ENCODE measurements around the gene DDA1. TPM values are rescaled to one million over a fixed set of nuclear protein-coding genes. Genes with fewer than 3 reads are reported as not detected.

Gene DDA1
- total and polyA plus RNA-seq, 3 experiments from 2014 or later: 34.7 to 51.1 (median 47.9) TPM

- H3K4me1 Mint-ChIP-seq: peaks cover 48 to 70% (median 60%) of the 10 kb centered on the region in 3 donors
- peak overlapping the region; percentile 92 for H3K4me3 ChIP-seq (ENCODE audit: low read length)
- H3K36me3 ChIP-seq (ENCODE audit: insufficient read depth, low read length): no peaks in the 10 kb centered on the region
- H3K27me3 Mint-ChIP-seq: peaks cover 0 to 2% of the 10 kb centered on the region in 2 donors
- ChIA-PET CTCF (interaction anchor here (0.7 to 1.7 kb wide), 3 partner anchors 22 to 71 kb away, joined by 3 to 6 read pairs (median 3); partner anchors contain the start of gene ANO8), POLR2A (interaction anchor here (0.8 kb wide), 1 partner anchor 29 kb away, joined by 3 read pairs; the partner anchor contains the start of gene ANO8)
- H3K4me1 ChIP-seq (ENCODE audit: insufficient read depth, low read length): peaks cover 42% of the 10 kb centered on the region
- DNase-seq: no peak
- peak overlapping the region in 6 of 8 donors; percentile 72 to 99 (median 84) for H3K27ac Mint-ChIP-seq
- peak overlapping the region; percentile 87 to 100 (median 90) for H3K4me3 Mint-ChIP-seq
- no peaks in the 10 kb centered on the region for H3K9me3 Mint-ChIP-seq
- peaks cover 0 to 13% (median 0%) of the 10 kb centered on the region in 3 donors for H3K36me3 Mint-ChIP-seq
- no peaks in the 10 kb centered on the region for H3K27me3 ChIP-seq (ENCODE audit: insufficient read depth, low read length, poor library complexity, severe bottlenecking)
- H3K27ac ChIP-seq (ENCODE audit: low read depth, low read length): peak overlapping the region; percentile 79
- no peaks in the 10 kb centered on the region for H3K9me3 ChIP-seq (ENCODE audit: low read length)
Measured at GRCh38 chr19:17306285-17306714, 3.1 kb upstream of the DDA1 start.

- peaks cover 47 to 68% (median 58%) of the 10 kb centered on the region in 3 donors for H3K4me1 Mint-ChIP-seq
- no peak overlapping the region for H3K4me3 ChIP-seq (ENCODE audit: low read length)
Measured at GRCh38 chr19:17307876-17308377, 1.4 kb upstream of the DDA1 start.

GRCh38 chr19:17309965-17310461 is 650 bp downstream of the DDA1 start:
- H3K27me3 ChIP-seq (ENCODE audit: insufficient read depth, low read length, poor library complexity, severe bottlenecking): no peaks in the 10 kb centered on the region
- Mint-ChIP-seq H3K27me3 (peaks cover 0 to 2% of the 10 kb centered on the region in 2 donors), H3K36me3 (peaks cover 0 to 38% (median 0%) of the 10 kb centered on the region in 3 donors), H3K9me3 (no peaks in the 10 kb centered on the region), H3K4me1 (peaks cover 38 to 51% (median 41%) of the 10 kb centered on the region in 3 donors), H3K4me3 (peak overlapping the region; percentile 94 to 99 (median 98)), H3K27ac (peak overlapping the region; percentile 75 to 98 (median 94))
- peaks cover 13% of the 10 kb centered on the region for H3K36me3 ChIP-seq (ENCODE audit: insufficient read depth, low read length)
- ChIA-PET POLR2A (interaction anchor here (0.9 to 1.2 kb wide), 3 partner anchors 22 to 184 kb away, joined by 3 read pairs; no protein-coding TSS in a partner anchor), CTCF (interaction anchor here (1.5 to 2.1 kb wide), 4 partner anchors 15 to 36 kb away, joined by 3 to 13 read pairs (median 8); partner anchors contain the start of gene ANO8)
- DNase-seq: no peak
- H3K4me3 ChIP-seq (ENCODE audit: low read length): peak overlapping the region; percentile 93
- peak overlapping the region; percentile 89 for H3K27ac ChIP-seq (ENCODE audit: low read depth, low read length)
- no peaks in the 10 kb centered on the region for H3K9me3 ChIP-seq (ENCODE audit: low read length)
- H3K4me1 ChIP-seq (ENCODE audit: insufficient read depth, low read length): peaks cover 25% of the 10 kb centered on the region

More at GRCh38 chr19:17307876-17308377, 1.4 kb upstream of the DDA1 start:
- Mint-ChIP-seq H3K27me3 (peaks cover 0 to 2% of the 10 kb centered on the region in 2 donors), H3K9me3 (no peaks in the 10 kb centered on the region), H3K4me3 (peak overlapping the region; percentile 39 to 86 (median 61)), H3K36me3 (peaks cover 0 to 22% (median 0%) of the 10 kb centered on the region in 3 donors), H3K27ac (peak overlapping the region in 3 of 8 donors; percentile 5 to 88 (median 72))
- no peaks in the 10 kb centered on the region for H3K9me3 ChIP-seq (ENCODE audit: low read length)
- no peak overlapping the region for H3K27ac ChIP-seq (ENCODE audit: low read depth, low read length)
- ChIA-PET POLR2A (interaction anchor here (0.6 to 1.7 kb wide), 2 partner anchors 10 to 18 kb away, joined by 3 to 5 read pairs; no protein-coding TSS in a partner anchor), CTCF (interaction anchor here (1.6 to 1.8 kb wide), 3 partner anchors 19 to 38 kb away, joined by 4 to 6 read pairs (median 5); no protein-coding TSS in a partner anchor)
- H3K27me3 ChIP-seq (ENCODE audit: insufficient read depth, low read length, poor library complexity, severe bottlenecking): no peaks in the 10 kb centered on the region
- H3K4me1 ChIP-seq (ENCODE audit: insufficient read depth, low read length): peaks cover 34% of the 10 kb centered on the region
- no peak for DNase-seq
- H3K36me3 ChIP-seq (ENCODE audit: insufficient read depth, low read length): no peaks in the 10 kb centered on the region

GRCh38 chr19:17311455-17312188 is 2.3 kb downstream of the DDA1 start:
- no peak overlapping the region for H3K27ac ChIP-seq (ENCODE audit: low read depth, low read length)
- H3K27ac Mint-ChIP-seq: peak overlapping the region in 5 of 8 donors; percentile 5 to 84 (median 81)
- H3K36me3 ChIP-seq (ENCODE audit: insufficient read depth, low read length): peaks cover 20% of the 10 kb centered on the region
- H3K4me3 Mint-ChIP-seq: peak overlapping the region; percentile 26 to 83 (median 62)
- peaks cover 0 to 2% of the 10 kb centered on the region in 2 donors for H3K27me3 Mint-ChIP-seq
- H3K9me3 ChIP-seq (ENCODE audit: low read length): no peaks in the 10 kb centered on the region
- H3K9me3 Mint-ChIP-seq: no peaks in the 10 kb centered on the region
- no peak overlapping the region for H3K4me3 ChIP-seq (ENCODE audit: low read length)
- H3K27me3 ChIP-seq (ENCODE audit: insufficient read depth, low read length, poor library complexity, severe bottlenecking): no peaks in the 10 kb centered on the region
- H3K4me1 Mint-ChIP-seq: peaks cover 29 to 38% (median 32%) of the 10 kb centered on the region in 3 donors
- CTCF ChIA-PET: interaction anchor here (1.4 kb wide), 1 partner anchor 35 kb away, joined by 3 read pairs; no protein-coding TSS in a partner anchor
- H3K36me3 Mint-ChIP-seq: peaks cover 0 to 43% (median 0%) of the 10 kb centered on the region in 3 donors
- H3K4me1 ChIP-seq (ENCODE audit: insufficient read depth, low read length): peaks cover 17% of the 10 kb centered on the region
- DNase-seq: no peak
- POLR2A ChIA-PET: no interaction called here

- peaks cover 14% of the 10 kb centered on the region for H3K4me1 ChIP-seq (ENCODE audit: insufficient read depth, low read length)
- peaks cover 0 to 49% (median 0%) of the 10 kb centered on the region in 3 donors for H3K36me3 Mint-ChIP-seq
- H3K36me3 ChIP-seq (ENCODE audit: insufficient read depth, low read length): peaks cover 20% of the 10 kb centered on the region
- peak overlapping the region in 1 of 7 donors; percentile 75 for H3K4me3 Mint-ChIP-seq
- H3K27ac Mint-ChIP-seq: no peak overlapping the region
- no peak overlapping the region for H3K27ac ChIP-seq (ENCODE audit: low read depth, low read length)
- H3K4me1 Mint-ChIP-seq: peaks cover 29 to 36% (median 31%) of the 10 kb centered on the region in 3 donors
- H3K27me3 Mint-ChIP-seq: peaks cover 0 to 2% of the 10 kb centered on the region in 2 donors
- no peak overlapping the region for H3K4me3 ChIP-seq (ENCODE audit: low read length)
- no peaks in the 10 kb centered on the region for H3K9me3 Mint-ChIP-seq
- no peaks in the 10 kb centered on the region for H3K27me3 ChIP-seq (ENCODE audit: insufficient read depth, low read length, poor library complexity, severe bottlenecking)
- ChIA-PET CTCF (interaction anchor here (0.6 to 1.4 kb wide), 5 partner anchors 20 to 115 kb away, joined by 3 read pairs; no protein-coding TSS in a partner anchor), POLR2A (interaction anchor here (0.5 to 0.6 kb wide), 2 partner anchors 24 to 127 kb away, joined by 3 to 9 read pairs; no protein-coding TSS in a partner anchor)
- no peak for DNase-seq
- H3K9me3 ChIP-seq (ENCODE audit: low read length): no peaks in the 10 kb centered on the region
Measured at GRCh38 chr19:17312189-17313113, 3.1 kb downstream of the DDA1 start.

GRCh38 chr19:17314007-17314593 is 4.7 kb downstream of the DDA1 start:
- H3K9me3 ChIP-seq (ENCODE audit: low read length): no peaks in the 10 kb centered on the region
- Mint-ChIP-seq H3K27me3 (peaks cover 0 to 2% of the 10 kb centered on the region in 2 donors), H3K4me3 (peak overlapping the region in 1 of 7 donors; percentile 33), H3K36me3 (peaks cover 0 to 55% (median 0%) of the 10 kb centered on the region in 3 donors), H3K27ac (no peak overlapping the region), H3K9me3 (no peaks in the 10 kb centered on the region), H3K4me1 (peaks cover 21 to 27% (median 22%) of the 10 kb centered on the region in 3 donors)
- ChIA-PET POLR2A (no interaction called here), CTCF (interaction anchor here (0.9 kb wide), 1 partner anchor 92 kb away, joined by 3 read pairs; the partner anchor contains the start of gene BST2)
- H3K4me3 ChIP-seq (ENCODE audit: low read length): no peak overlapping the region
- H3K4me1 ChIP-seq (ENCODE audit: insufficient read depth, low read length): peaks cover 11% of the 10 kb centered on the region
- peaks cover 20% of the 10 kb centered on the region for H3K36me3 ChIP-seq (ENCODE audit: insufficient read depth, low read length)
- H3K27ac ChIP-seq (ENCODE audit: low read depth, low read length): no peak overlapping the region
- DNase-seq: no peak
- H3K27me3 ChIP-seq (ENCODE audit: insufficient read depth, low read length, poor library complexity, severe bottlenecking): no peaks in the 10 kb centered on the region

Data from CD8-positive, alpha-beta memory T cell (primary cell).